Measurements from ENCODE around the gene PLCL2.

PLCL2 gene

GRCh38 chr3:17047162-17047561 is 162.4 kb downstream of the PLCL2 start:
- no peak for DNase-seq (ENCODE audit: low spot score)

GRCh38 chr3:17047894-17048293 is 163.1 kb downstream of the PLCL2 start:
- DNase-seq (ENCODE audit: low spot score), result no peak

DNA sequence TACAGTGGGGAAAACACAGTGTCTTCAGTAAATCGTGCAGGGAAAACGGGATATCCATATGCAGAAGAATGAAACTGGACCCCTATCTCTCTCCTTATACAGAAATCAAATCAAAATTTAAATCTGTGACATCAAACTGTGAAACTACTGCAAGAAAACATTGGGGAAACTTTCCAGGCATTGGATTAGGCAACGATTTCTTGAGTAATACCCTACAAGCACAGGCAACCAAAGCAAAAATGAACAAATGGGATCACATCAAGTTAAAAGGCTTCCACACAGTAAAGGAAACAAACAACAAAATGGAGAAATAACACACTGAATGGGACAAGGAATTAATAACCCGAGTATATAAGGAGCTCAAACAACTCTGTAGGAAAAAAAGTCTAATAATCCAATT is 165.3 kb downstream of the PLCL2 start:
- DNase-seq (ENCODE audit: low spot score), result no peak

GRCh38 chr3:17050506-17050905 is 165.8 kb downstream of the PLCL2 start:
- no peak for DNase-seq (ENCODE audit: low spot score)

GRCh38 chr3:17052363-17052762 is 167.6 kb downstream of the PLCL2 start:
- no peak for DNase-seq (ENCODE audit: low spot score)

DNA sequence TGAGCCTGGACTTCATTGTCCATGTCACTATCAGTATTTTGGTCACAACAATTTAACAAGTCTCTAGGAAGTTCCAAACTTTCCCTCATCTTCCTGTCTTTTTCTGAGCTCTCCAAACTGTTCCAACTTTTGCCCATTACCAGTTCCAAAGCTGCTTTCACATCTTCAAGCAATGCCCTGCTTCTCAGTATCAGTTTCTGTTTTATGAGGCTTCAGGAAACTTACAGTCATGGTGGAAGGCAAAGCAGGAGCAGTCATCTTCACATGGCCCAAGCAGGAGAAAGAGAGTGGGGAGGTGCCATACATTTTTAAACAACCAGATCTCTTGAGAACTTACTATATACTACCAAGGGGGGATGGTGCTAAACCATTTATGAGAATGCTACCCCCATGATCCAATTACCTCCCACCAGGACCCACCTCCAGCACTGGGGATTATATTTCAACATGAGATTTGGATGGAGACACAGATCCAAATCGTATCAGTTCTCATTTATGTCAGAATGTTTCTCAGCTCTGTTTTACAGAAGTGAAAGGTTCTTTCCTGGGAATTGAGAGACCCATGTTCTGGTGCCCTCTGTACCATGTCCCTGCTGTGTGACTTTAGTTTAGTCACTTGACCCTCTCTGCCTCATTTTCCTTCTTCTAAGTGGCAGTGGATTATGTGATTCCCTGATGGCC is 169.7 kb downstream of the PLCL2 start:
- no peak for DNase-seq (ENCODE audit: low spot score)

- no peak for DNase-seq (ENCODE audit: low spot score)
Measured at GRCh38 chr3:17054982-17055343, 170.2 kb downstream of the PLCL2 start.

DNA sequence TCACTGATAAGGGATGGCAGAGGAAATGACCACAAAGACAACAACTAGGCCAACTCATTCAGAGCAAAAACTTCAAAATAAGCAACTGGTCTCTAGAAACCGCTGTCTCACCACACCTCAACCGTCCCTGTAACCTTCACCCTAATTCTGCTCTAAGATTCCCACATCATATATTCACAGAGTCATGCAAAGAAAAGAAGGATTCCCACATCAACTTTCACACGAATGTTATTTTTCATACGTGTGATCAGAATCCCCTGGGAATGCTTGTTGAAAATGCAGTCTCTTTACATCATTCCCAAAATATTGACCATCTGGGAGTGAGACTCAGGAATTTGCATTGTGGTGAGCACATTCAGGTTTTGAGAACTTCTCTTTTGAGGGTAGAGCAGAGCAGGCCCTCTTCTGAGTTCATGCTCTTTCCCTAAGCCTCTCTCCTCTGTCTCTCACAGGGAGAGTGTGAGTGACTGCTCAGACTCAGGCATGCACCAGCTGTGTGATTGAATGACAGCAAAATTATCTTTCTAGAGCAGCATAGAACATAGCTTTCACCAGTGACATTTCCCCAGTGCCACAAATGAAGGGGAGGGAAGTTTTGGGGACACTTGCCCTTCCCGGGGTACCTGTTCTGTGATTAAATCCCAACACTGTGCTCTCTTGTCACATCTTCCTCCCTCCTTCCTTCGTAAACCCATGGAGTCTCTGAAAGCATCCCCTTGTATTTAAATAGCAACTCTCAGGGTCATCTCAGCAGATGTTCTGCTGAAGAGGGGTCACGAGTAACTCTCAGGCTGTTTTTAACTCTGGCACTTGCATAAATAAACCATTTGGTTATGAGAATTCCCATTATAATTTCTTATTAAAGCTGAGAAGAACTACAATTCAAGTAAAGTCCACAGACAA is 170.9 kb downstream of the PLCL2 start:
- no peak for DNase-seq (ENCODE audit: low spot score)

DNA sequence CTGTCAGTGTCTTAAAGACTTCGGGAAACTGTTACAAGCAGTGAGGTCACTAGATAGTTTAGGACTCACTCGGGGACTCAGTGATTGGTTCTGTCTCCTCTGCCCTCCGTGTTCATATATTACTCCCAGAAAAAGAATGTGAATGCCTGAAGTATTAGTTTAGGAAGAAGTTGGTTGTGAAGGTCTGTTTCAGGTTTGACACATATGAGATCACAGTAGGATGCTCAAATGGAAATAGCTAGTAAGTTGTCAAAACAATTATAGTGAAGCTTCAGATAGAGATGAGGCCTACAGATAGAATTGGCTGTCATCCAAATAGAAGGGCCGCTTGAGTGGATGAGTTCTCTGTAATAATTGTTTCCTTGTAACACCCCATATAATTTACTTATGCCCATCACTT is 172.6 kb downstream of the PLCL2 start:
- DNase-seq (ENCODE audit: low spot score), result no peak

DNA sequence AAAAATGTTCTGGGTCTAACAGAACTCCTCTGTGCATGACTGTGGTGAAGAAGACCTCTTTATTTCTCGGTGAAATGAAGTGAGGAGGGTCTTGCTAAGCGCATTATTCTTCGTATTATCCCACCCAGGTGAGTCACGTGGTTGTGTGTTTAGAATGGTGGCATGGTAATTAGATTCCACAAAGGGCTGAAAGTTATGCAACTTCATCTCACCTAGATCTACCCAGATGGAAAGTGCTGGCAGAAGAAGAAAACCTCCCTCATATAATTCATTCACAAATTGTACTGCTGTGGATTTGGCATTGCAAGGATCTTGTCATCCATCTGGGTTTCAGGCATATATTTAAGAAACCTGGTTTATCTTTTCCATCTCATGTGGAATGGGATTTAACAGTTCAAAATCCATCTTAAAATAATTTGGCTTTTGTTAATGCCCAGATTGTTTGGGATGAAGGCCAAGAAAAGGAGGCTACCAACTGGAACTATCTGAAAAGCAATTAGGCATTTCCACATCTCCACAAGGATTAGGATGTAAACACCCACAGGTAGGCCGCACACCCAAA is 175.3 kb downstream of the PLCL2 start:
- no peak for DNase-seq (ENCODE audit: low spot score)

GRCh38 chr3:17061005-17061404 is 176.2 kb downstream of the PLCL2 start:
- no peak for DNase-seq (ENCODE audit: low spot score)

- no peak for DNase-seq (ENCODE audit: low spot score)
Measured at GRCh38 chr3:17062736-17063135, 178.0 kb downstream of the PLCL2 start.

DNA sequence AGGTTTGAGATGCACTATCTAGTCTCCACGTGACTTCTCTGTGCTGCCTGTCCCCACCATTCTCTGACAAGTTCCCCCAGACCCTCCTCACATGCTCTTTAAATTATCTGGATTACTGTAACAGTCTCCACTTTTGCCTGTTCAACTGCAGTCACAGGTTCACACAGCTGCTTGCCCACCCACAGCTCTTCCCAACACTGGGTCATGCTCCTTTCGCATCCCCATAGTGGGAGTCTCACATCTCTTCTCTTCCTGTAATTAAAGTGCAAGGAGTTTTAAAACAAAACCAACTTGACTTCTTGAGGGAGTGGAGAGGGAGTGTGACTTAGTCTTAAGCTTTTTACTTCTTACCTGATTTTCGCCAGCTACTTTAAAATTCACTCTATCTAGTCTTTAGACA is 178.8 kb downstream of the PLCL2 start:
- no peak for DNase-seq (ENCODE audit: low spot score)

DNA sequence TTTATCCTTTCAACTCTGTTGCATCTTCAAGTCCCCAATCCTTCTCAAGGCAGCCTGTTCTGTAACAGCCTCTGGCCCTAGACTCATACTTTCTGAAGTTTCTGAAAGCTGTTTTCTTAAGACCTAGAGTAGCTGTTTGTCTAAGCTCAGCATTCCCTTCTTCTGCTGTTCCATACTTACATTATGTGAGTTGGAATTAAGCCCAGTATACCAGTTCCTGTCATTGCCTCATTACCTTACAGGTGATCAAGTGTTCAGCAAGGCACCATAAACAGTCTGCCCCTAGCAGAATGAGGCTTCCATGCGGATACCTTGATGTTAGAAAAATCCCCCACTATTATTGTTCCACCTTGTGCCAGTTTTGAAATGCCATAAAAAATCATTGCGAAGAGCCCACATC is 180.6 kb downstream of the PLCL2 start:
- no peak for DNase-seq (ENCODE audit: low spot score)

- no peak for DNase-seq (ENCODE audit: low spot score)
Measured at GRCh38 chr3:17065881-17066280, 181.1 kb downstream of the PLCL2 start.

GRCh38 chr3:17069754-17070153 is 185.0 kb downstream of the PLCL2 start:
- DNase-seq (ENCODE audit: low spot score), result no peak

DNA sequence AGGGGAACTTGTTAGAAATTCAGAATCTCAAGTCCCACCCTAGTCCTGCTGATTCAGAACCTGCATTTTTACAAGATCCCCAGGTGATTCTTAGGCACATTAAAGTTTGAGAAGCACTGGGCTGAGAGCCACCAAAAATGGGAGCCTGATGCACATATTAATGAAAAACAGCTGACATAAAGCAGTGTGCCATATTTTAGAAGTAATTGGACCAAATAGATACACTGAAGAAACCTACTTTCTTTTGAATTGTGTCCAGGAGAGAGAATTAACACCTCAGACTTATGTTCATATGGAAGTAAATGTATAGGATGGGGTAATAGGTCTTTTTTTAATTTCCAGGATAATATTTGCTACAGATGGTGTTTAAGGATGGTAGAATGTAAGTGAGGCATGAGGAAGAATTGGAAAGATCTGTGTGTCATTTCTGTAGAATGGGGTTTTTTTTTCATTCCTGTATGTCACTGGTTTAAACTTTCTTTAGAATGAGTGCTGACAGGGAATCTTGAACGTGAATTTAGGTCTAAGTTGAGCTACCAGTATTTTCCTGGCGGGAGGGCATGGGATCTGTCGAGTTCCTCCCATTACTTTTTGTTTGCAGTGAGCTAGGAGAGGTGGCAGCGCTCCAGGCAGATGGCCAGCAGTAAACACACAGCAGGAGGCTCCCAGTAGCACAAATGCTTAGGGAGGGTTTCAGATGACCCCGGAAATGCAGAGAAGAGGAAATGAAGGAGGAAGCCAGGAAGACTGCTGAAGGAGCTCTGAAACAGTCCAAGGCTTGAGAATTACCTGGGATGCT is 185.6 kb downstream of the PLCL2 start:
- no peak for DNase-seq (ENCODE audit: low spot score)

- DNase-seq (ENCODE audit: low spot score), result no peak
Measured at GRCh38 chr3:17074559-17074958, 189.8 kb downstream of the PLCL2 start.

DNA sequence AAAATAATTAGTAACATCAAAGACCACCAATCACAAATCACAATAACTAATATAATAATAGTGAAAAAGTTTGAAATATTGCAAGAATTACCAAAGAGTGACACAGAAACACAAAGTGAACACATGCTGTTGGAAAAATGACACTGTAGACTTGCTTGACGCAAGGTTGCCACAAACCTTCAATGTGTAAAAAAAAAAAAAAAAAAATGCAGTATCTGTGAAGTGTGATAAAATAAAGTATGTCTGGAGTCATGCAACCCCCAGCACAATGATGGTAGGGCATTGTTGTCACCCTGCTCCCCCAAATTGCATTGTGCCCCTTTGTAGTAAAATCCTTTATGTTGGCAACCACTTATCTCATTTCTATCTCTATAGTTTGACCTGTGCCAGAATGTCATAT is 190.6 kb downstream of the PLCL2 start:
- DNase-seq (ENCODE audit: low spot score), result no peak

DNA sequence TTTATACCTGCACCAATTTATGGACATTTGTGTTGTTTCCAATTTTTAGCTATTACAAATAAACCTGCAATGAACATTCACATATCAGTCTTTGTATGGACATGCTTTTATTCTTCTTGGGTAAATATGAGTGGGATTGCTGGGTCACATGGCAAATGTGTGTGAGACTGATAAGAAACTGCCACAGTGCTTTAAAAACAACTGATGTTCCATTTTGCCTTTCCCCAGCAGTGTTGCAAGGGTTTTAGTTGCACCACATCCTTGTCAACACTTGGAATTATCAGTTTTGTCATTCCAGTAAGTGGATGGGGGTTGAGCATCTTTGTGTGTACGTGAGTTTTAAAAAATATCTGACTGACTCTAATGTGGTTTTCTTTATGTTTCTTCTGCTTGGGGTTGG is 191.2 kb downstream of the PLCL2 start:
- DNase-seq (ENCODE audit: low spot score), result no peak

- no peak for DNase-seq (ENCODE audit: low spot score)
Measured at GRCh38 chr3:17076940-17077605, 192.3 kb downstream of the PLCL2 start.

DNA sequence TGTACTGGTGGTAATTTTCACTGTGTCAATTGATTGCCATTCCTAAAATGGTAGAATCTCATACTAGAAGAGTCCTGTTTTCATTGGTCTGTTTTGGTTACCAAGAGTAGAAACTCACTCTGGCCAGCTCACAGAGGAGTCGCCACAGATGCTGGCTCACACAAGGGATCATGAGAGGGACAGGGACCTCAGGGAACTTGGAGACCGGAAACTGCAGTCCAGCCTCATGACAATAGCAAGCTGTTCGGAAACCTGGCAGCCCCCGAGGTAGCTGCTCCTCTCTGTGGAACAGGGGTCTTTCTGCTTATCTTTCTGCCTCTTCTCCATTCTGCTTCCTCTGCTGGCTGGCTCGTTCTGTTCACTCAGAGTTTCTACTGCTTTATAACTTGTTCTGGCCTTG is 192.9 kb downstream of the PLCL2 start:
- no peak for DNase-seq (ENCODE audit: low spot score)
